OCI-LY7 (cell line): ENCODE results near the gene SHMT2.

Source experiments
- EZH2phosphoT487 ChIP-seq: fragments of 200-600 bp; sonication (generic); IDR thresholded peaks from 2 replicates; pipeline ENCODE4 v1.6.1; 2018; ENCODE audit warnings: low read depth, borderline replicate concordance, mild to moderate bottlenecking, mixed run types, antibody characterized with exemption, low read length, moderate library complexity, mixed read lengths
- TF ChIP-seq, protein P1 (sequence below): fragments of 200-600 bp; sonication (generic); conservative IDR thresholded peaks from 2 replicates; pipeline ENCODE4 v1.5.1; 2014; ENCODE audit warnings: mild to moderate bottlenecking, antibody characterized with exemption, low read length, moderate library complexity, mixed read lengths

DNA sequence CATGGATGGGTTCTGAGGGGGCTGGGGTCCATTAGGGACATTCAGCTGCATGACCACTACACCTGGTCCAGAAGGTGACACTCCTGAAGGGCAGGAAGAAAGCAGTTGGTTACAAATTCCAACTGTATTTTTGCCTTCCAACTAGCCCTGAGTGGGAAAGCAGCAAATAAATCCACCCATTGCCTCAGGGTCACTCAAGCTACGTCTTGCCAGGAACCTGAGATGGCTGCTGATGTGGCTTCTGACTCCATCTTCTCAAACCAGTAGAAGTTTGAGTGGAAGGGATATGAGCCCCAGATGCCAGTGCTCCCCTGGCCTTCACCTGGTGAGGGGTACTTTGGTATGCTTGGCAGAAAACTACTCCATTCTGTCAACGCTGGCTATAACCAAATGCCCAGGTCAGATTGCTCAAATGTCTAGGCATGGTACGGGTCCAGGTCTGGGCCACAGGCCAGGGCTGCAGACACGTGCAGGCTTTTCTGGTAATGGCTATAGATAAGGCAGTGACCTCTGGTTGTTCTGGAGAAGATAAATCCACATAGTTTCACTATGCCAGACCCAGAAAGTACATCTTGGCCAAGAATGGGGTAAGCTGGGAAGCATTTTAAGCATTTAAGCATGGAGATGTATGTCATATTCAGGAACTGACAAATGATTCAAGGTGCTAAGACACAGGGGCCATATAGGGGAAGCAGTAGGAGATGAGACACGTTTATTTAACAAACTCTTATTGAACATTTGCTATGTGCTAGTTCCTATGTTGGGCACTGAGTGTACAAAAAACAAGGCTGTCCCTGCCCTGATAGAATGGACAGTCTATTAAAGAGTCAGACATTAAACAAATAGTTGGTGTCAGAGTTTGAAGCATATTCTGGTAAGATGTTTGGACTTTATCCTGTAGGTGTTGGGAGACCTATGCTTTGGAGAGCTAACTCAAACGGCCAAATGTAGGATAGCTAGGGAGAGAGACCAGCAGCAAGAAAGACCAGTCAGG is 29.8 kb downstream of the SHMT2 start:
- TF ChIP-seq, protein P1, sequence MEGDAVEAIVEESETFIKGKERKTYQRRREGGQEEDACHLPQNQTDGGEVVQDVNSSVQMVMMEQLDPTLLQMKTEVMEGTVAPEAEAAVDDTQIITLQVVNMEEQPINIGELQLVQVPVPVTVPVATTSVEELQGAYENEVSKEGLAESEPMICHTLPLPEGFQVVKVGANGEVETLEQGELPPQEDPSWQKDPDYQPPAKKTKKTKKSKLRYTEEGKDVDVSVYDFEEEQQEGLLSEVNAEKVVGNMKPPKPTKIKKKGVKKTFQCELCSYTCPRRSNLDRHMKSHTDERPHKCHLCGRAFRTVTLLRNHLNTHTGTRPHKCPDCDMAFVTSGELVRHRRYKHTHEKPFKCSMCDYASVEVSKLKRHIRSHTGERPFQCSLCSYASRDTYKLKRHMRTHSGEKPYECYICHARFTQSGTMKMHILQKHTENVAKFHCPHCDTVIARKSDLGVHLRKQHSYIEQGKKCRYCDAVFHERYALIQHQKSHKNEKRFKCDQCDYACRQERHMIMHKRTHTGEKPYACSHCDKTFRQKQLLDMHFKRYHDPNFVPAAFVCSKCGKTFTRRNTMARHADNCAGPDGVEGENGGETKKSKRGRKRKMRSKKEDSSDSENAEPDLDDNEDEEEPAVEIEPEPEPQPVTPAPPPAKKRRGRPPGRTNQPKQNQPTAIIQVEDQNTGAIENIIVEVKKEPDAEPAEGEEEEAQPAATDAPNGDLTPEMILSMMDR = no peak
- TF ChIP-seq EZH2phosphoT487 = no peak
